GM23248 (cell line): Measurements from ENCODE around the gene ZNF407.

ENCODE experiments used
- EZH2 ChIP-seq: fragments of 200-600 bp; sonication (generic); IDR thresholded peaks from 2 replicates; pipeline ENCODE4 v1.6.1; 2018; ENCODE audit warnings: antibody characterized with exemption, mild to moderate bottlenecking; ENCODE audit not compliant: insufficient read depth, poor library complexity, severe bottlenecking
- EZH2phosphoT487 ChIP-seq: fragments of 200-600 bp; sonication (generic); IDR thresholded peaks from 2 replicates; pipeline ENCODE4 v1.6.1; 2018; ENCODE audit warnings: antibody characterized with exemption, moderate library complexity, mild to moderate bottlenecking, low read depth; ENCODE audit not compliant: insufficient read depth

GRCh38 chr18:74661008-74661407 is 63.3 kb downstream of the ZNF407 start:
- TF ChIP-seq EZH2 (no peak), EZH2phosphoT487 (no peak)
